Mammary epithelial cell (primary cell): ENCODE data around the gene PAOX.

ENCODE experiments used
- EZH2 ChIP-seq: IDR thresholded peaks from 2 replicates; pipeline ENCODE4 v1.6.1; 2012; ENCODE audit warnings: low read length, inconsistent platforms, borderline replicate concordance
- TF ChIP-seq, protein P1 (sequence below), 2 donors: IDR thresholded peaks in 1 of 2; conservative IDR thresholded peaks in 1 of 2; 2 replicates each; pipeline ENCODE4 v1.5.1; 2011 to 2012; ENCODE audit warnings: inconsistent platforms in 2 of 2, low read length in 2 of 2, mild to moderate bottlenecking in 2 of 2, control low read depth in 1 of 2, low read depth in 1 of 2; ENCODE audit not compliant: insufficient read depth in 1 of 2; ENCODE audit errors: extremely low read depth in 1 of 2

DNA sequence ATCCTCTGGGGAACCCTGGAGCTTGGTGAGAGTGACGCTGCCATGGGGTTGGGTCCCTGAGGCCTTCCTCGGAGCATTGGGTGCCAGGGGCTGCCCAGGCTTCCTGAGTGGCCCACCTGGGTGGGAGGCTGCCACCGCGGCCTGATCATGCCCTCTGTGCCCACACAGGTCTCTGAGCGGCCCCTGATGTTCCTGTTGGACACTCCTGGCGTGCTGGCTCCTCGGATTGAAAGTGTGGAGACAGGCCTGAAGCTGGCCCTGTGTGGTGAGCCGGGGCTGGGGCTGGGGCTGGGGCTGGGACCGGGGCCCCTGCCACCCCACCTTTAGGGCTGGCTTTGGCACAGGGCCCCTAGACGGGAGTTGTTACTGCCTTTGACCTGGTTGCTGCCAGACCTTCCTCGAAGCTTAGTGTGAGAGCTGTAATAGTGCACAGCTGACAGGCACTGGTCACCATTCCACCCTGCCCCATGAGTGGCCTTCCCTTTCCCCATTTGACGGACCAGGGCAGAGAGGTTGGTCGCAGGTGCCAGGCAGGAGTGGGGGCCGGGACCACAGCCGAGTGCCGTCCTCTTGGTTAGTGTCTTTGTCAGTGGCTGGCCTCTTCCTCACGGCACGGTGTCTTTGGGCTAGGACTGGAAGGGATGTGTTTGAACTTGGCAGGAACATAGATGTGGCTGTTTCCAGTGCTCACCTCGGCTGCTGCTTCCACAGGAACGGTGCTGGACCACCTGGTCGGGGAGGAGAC, 23.1 kb downstream of the PAOX start:
- TF ChIP-seq, protein P1, sequence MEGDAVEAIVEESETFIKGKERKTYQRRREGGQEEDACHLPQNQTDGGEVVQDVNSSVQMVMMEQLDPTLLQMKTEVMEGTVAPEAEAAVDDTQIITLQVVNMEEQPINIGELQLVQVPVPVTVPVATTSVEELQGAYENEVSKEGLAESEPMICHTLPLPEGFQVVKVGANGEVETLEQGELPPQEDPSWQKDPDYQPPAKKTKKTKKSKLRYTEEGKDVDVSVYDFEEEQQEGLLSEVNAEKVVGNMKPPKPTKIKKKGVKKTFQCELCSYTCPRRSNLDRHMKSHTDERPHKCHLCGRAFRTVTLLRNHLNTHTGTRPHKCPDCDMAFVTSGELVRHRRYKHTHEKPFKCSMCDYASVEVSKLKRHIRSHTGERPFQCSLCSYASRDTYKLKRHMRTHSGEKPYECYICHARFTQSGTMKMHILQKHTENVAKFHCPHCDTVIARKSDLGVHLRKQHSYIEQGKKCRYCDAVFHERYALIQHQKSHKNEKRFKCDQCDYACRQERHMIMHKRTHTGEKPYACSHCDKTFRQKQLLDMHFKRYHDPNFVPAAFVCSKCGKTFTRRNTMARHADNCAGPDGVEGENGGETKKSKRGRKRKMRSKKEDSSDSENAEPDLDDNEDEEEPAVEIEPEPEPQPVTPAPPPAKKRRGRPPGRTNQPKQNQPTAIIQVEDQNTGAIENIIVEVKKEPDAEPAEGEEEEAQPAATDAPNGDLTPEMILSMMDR (conservative IDR thresholded peaks at IDR 0.05 in 1 of 2, IDR thresholded peaks at IDR 0.05 in 1 of 2; ENCODE audit: extremely low read depth in 1 of 2, insufficient read depth in 1 of 2, low read depth in 1 of 2, low read length in 2 of 2) = no peak
- no peak for TF ChIP-seq EZH2
